ENCODE results near the gene PSMB11.

The PSMB11 gene

GRCh38 chr14:23093104-23093503, 51.1 kb downstream of the PSMB11 start:
- TF ChIP-seq CTCF (IDR thresholded peaks at IDR 0.05; ENCODE audit: extremely low read depth, insufficient read depth, missing control alignments): no peak
- in situ Hi-C loops (cut with MboI; ENCODE audit: low pct_unique_long_range_greater_than_20kb, low sequenced_read_pairs, unreplicated experiment): no loop called here
- DNase-seq (ENCODE audit: low spot score): no peak

- DNase-seq (ENCODE audit: low spot score): no peak
- in situ Hi-C loops (cut with MboI; ENCODE audit: low pct_unique_long_range_greater_than_20kb, low sequenced_read_pairs, unreplicated experiment): no loop called here
Measured at GRCh38 chr14:23093526-23093925, 51.5 kb downstream of the PSMB11 start.

More at GRCh38 chr14:23093526-23093925, 51.5 kb downstream of the PSMB11 start:
- no peak for TF ChIP-seq CTCF (IDR thresholded peaks at IDR 0.05; ENCODE audit: extremely low read depth, insufficient read depth, missing control alignments)
